Measurements from ENCODE around the gene CARNS1. TPM values are rescaled to one million over a fixed set of nuclear protein-coding genes. Genes with fewer than 3 reads are reported as not detected.

The CARNS1 gene
- total and polyA plus RNA-seq, 9 of the 15 experiments (the other 6 are each of a cell fraction or from before 2014, with no cell fraction given), result 0.01 to 0.18 (median 0.06) TPM; not detected in 3

- TF ChIP-seq MAX (CRISPR knock-in tag; IDR thresholded peaks at IDR 0.05), result peak; percentile 3; the same call in 1 of the 2 replicates
- TF ChIP-seq RAD21 (CRISPR knock-in tag; conservative IDR thresholded peaks at IDR 0.05 in 1 of 2, IDR thresholded peaks at IDR 0.05 in 1 of 2), result no peak
- peak; percentile 32; the same call in 1 of the 2 replicates for TF ChIP-seq CC2D1A (IDR thresholded peaks at IDR 0.05)
- TF ChIP-seq USF1 (CRISPR knock-in tag; IDR thresholded peaks at IDR 0.05), result peak; percentile 74
- TF ChIP-seq ZNF518B (CRISPR knock-in tag; IDR thresholded peaks at IDR 0.05), result no peak
- TF ChIP-seq ZNF551 (CRISPR knock-in tag; IDR thresholded peaks at IDR 0.05), result 0 out of 2 replicates have a peak, but pooled peaks have one; percentile 30
- TF ChIP-seq, protein P1, sequence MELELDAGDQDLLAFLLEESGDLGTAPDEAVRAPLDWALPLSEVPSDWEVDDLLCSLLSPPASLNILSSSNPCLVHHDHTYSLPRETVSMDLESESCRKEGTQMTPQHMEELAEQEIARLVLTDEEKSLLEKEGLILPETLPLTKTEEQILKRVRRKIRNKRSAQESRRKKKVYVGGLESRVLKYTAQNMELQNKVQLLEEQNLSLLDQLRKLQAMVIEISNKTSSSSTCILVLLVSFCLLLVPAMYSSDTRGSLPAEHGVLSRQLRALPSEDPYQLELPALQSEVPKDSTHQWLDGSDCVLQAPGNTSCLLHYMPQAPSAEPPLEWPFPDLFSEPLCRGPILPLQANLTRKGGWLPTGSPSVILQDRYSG (tag; conservative IDR thresholded peaks at IDR 0.05; ENCODE audit: low read depth), result no peak
- no peak for TF ChIP-seq ZMIZ1 (IDR thresholded peaks at IDR 0.05; ENCODE audit: low read depth in 2 of 2, low read length in 2 of 2)
- no peak for TF ChIP-seq RB1 (IDR thresholded peaks at IDR 0.05; ENCODE audit: low read depth)
- TF ChIP-seq ZNF146 (CRISPR knock-in tag; IDR thresholded peaks at IDR 0.05; ENCODE audit: unreplicated experiment), result no peak
- no peak for TF ChIP-seq MCM7 (IDR thresholded peaks at IDR 0.05)
- TF ChIP-seq TEAD1 (CRISPR knock-in tag; IDR thresholded peaks at IDR 0.05), result no peak
- no peak for TF ChIP-seq ZBTB12 (CRISPR knock-in tag; IDR thresholded peaks at IDR 0.05)
- TF ChIP-seq CAMTA2 (CRISPR knock-in tag; conservative IDR thresholded peaks at IDR 0.05), result no peak
Measured at GRCh38 chr11:67464411-67465188, 49.1 kb downstream of the CARNS1 start (continued).

All from K562 (cell line).